ENCODE data around the gene ABI3.

- TF ChIP-seq EP300 (IDR thresholded peaks at IDR 0.05) (no peak), POLR2A (IDR thresholded peaks at IDR 0.05) (no peak), POLR2AphosphoS5 (IDR thresholded peaks at IDR 0.05) (no peak), CTCF (IDR thresholded peaks at IDR 0.05) (no peak)
These were observed 43.6 kb downstream of the ABI3 start for GRCh38 chr17:49254066-49254465.

Data from stomach (tissue), 4 donors.